NOMO-1 treated with DMSO at 0.1 percent for 48 hours (cell line): ENCODE data around the gene FMN1.
A peak's percentile ranks its signal among the peaks of the same experiment; 100 is the strongest.

Experiments used
- DNase-seq: peaks from one replicate; lab custom pipeline; 2025; ENCODE audit not compliant: unreplicated experiment; lab: John Stamatoyannopoulos, UW

The FMN1 gene

GRCh38 chr15:33155691-33156420 lies 38.7 kb downstream of the FMN1 start:
- no peak for DNase-seq

GRCh38 chr15:33154351-33155166 lies 40.0 kb downstream of the FMN1 start:
- peak; percentile 83 for DNase-seq

- no peak for DNase-seq
Observed at GRCh38 chr15:33153548-33153947, 41.0 kb downstream of the FMN1 start.

GRCh38 chr15:33152502-33153109 lies 41.9 kb downstream of the FMN1 start:
- peak; percentile 91 for DNase-seq

- DNase-seq = peak; percentile 90
Observed at GRCh38 chr15:33150971-33151370, 43.5 kb downstream of the FMN1 start.

DNA sequence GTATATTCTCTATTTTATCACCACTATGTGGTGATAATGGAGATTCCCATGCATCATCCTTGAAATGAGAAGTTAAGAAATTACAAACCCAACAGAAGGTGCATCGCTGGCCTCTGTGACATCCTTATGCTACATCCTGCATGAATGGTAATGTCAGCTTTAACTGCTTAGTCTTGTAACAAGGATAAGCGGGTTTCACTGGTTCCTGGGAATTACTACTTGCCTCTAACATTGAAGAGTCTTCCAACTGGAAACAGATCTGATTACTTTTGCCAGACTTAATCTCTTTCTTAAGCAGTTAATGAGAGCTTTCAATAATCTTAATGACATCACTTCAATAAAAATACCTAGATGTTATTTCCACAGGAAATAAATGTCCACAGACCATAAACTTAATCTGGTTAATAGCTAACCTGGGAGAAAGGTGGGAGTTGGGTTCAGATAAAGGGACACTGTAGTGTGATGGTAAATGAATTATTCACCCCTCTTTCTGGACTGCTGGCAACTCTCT lies 44.0 kb downstream of the FMN1 start:
- DNase-seq = no peak

- no peak for DNase-seq
Observed at GRCh38 chr15:33149919-33150318, 44.6 kb downstream of the FMN1 start.

GRCh38 chr15:33148129-33148751 lies 46.3 kb downstream of the FMN1 start:
- no peak for DNase-seq

GRCh38 chr15:33146051-33146450 lies 48.5 kb downstream of the FMN1 start:
- DNase-seq = no peak

- no peak for DNase-seq
Observed at GRCh38 chr15:33145447-33145846, 49.1 kb downstream of the FMN1 start.

- no peak for DNase-seq
Observed at GRCh38 chr15:33142708-33143107, 51.8 kb downstream of the FMN1 start.

- DNase-seq = no peak
Observed at GRCh38 chr15:33138000-33138399, 56.5 kb downstream of the FMN1 start.

GRCh38 chr15:33137101-33137500 lies 57.4 kb downstream of the FMN1 start:
- DNase-seq = no peak

GRCh38 chr15:33136353-33136752 lies 58.2 kb downstream of the FMN1 start:
- DNase-seq = peak; percentile 4

DNA sequence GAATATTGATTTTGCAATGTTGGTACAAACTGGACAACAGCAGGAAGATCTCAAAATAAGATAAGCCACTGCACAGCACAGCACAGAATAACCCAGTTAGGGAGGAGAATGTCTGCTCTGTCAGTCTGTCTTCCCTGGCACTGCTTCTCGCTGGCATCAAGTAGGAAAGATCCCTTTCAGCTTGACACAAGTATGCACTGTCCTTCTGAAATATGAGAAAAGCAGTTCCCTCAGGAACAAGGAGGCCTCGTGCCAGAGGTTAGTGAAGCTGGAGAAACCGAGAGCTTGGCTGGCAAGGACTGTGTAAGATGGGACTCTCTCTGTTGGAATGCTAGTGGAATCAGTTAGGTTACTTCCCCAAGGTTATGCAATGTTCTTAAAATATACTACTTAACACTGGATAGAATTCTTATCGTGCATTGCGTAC lies 59.1 kb downstream of the FMN1 start:
- DNase-seq = no peak

DNA sequence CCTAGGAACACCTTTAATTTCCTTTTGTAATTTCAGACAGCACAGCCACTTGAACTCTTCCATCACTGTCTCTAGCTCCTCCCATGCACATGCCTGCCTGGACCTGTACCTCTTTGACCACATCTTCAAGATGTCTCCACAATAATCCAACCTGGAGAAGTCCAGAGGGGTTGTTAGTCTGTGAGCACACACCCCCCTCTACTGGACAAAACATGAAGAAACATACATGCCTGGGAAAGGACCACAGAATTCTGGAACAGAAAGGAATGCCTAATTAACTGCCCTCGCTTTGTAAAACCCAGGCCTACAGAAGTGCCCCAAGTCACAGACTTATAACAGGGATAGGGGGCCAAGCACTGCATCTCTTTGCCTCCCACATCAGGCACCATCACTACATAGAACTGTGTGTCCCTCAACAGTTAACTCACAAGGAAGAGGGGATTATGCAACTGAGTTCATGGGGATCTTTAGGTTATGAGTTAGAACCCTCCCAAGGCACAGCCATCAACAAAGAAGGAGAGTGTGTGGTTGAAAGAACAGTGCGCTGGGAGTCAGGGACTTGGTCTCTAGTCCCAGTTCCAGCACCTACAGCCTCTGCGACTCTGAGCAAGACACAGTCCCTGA lies 61.7 kb downstream of the FMN1 start:
- peak; percentile 9 for DNase-seq

DNA sequence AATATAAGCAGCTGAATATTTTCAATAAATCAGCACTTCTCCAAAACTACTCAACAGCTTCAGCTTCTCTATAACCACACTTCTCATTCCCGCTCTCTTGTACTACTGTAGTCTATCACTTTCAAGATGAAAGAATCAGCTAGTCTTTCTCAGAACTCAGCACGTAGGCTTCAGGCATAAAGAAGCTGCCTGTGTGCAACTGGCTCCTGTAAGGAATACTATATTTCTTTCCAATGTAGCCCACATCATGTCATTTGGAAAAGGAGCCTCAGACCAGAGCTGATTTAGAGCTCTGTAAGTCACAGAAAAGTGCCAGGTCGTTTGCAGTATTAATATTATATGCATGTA lies 62.3 kb downstream of the FMN1 start:
- DNase-seq = no peak

GRCh38 chr15:33131552-33132232 lies 62.8 kb downstream of the FMN1 start:
- DNase-seq = no peak

DNA sequence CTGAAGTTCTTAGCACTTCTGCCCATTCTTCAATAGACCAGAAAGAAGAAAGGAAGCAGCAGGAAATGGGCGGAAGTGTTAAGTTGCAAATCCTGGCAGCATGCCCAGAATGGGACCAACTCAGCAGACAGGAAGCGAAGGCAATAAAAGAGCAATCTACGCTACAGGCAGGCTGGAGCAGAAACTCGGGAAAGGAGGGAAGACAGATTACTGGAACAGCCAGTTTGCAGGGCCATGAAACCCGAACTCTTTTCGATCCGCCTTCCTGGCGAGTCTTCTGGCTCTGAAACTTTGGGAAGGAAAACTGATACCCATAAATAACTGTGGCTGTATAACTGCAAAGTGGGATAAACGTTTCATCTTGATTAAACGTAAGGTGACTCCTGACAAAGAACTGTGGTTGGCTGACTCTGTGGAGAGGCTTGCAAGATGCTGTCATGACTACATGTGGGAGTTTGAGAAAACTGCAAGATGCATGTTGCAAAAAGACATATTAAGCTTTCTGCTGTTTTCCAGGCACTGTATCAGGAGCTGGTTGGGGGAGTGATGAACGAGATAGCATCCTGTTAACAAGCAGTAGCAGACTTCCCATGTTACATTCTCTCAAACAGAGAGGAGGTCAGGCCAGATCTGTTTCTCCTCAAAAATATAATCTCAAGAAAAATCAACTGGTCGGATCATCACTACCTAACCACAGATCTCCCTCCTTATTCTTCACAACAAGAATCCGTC lies 67.8 kb downstream of the FMN1 start:
- DNase-seq = peak; percentile 56
